ENCODE results near the gene CEP83.

GRCh38 chr12:94320109-94320508, 139.6 kb downstream of the CEP83 start:
- no peak for TF ChIP-seq EP300 (IDR thresholded peaks at IDR 0.05)
- TF ChIP-seq POLR2AphosphoS5 (IDR thresholded peaks at IDR 0.05), result no peak
